Mammary microvascular endothelial cell (primary cell): ENCODE data around the gene EIF2S1. TPM values are rescaled to one million over a fixed set of nuclear protein-coding genes. Genes with fewer than 3 reads are reported as not detected.

ENCODE experiments used
- total RNA-seq: library from RNA; depleted of rRNA; stranded (reverse); fragments of >200 nt; gene quantifications from 2 replicates; pipeline ENCODE4 v1.2.3, GENCODE V29; 2015

The EIF2S1 gene
- total RNA-seq: 178 and 228 TPM in 2 replicates

GRCh38 chr14:67359775-67360469 is at the start of gene EIF2S1, which contains the start of gene ATP6V1D:
Gene EIF2S1, plus strand, starts transcription at chr14:67360328. Its CDS starts 4,440 bp downstream, at chr14:67364768.
Gene ATP6V1D, minus strand, starts transcription at chr14:67359804. Its CDS starts 106 bp downstream, at chr14:67359698.

GRCh38 chr14:67411820-67412421 is 51.8 kb downstream of the EIF2S1 start, which contains the start of gene PLEK2:
Gene PLEK2, minus strand, starts transcription at chr14:67412165. Its CDS starts 106 bp downstream, at chr14:67412059.

Other genes with a start within 250 kb of the EIF2S1 start
- not detected in 2 replicates for gene GARIN2, start 170.9 kb upstream of the EIF2S1 start, total RNA-seq
- gene PALS1, start 118.9 kb upstream of the EIF2S1 start, total RNA-seq: 12.6 and 15.1 TPM in 2 replicates
- 80.6 and 82.5 TPM in 2 replicates for gene ATP6V1D, start 524 bp upstream of the EIF2S1 start, total RNA-seq
- 28.0 and 29.5 TPM in 2 replicates for gene PLEK2, start 51.8 kb downstream of the EIF2S1 start, total RNA-seq
- gene TMEM229B, start 128.4 kb downstream of the EIF2S1 start, total RNA-seq: 6.9 and 8.1 TPM in 2 replicates
- gene PLEKHH1, start 173.0 kb downstream of the EIF2S1 start, total RNA-seq: 0.05 and 0.13 TPM in 2 replicates
- gene PIGH, start 239.9 kb downstream of the EIF2S1 start, total RNA-seq: 10.3 and 13.0 TPM in 2 replicates